ENCODE results near the gene PTOV1. TPM values are rescaled to one million over a fixed set of nuclear protein-coding genes. Genes with fewer than 3 reads are reported as not detected.

PTOV1 gene
- total and polyA plus RNA-seq, 4 donors, result 62.9 to 115 (median 89.4) TPM

GRCh38 chr19:49840736-49841249 lies 10.2 kb upstream of the PTOV1 start:
- no peak overlapping the region for H3K27ac ChIP-seq (ENCODE audit: low read depth in 1 of 2, low read length in 1 of 2)
- WGBS, 2 donors, result 76 to 86% methylated on average over 17 of the region's 17 CpGs
- H3K36me3 ChIP-seq (ENCODE audit: control insufficient read depth in 4 of 4, insufficient read depth in 4 of 4, low read length in 4 of 4), result peaks cover 8 to 34% (median 30%) of the 10 kb centered on the region in 4 donors
- no peaks in the 10 kb centered on the region for H3K27me3 ChIP-seq (ENCODE audit: control insufficient read depth in 3 of 3, insufficient read depth in 3 of 3, low read length in 2 of 3)
- peaks cover 0 to 22% (median 0%) of the 10 kb centered on the region in 5 donors for H3K4me1 ChIP-seq (ENCODE audit: control insufficient read depth in 5 of 5, insufficient read depth in 5 of 5, low read length in 5 of 5)
- no peaks in the 10 kb centered on the region for H3K9me3 ChIP-seq (ENCODE audit: control insufficient read depth in 4 of 4, insufficient read depth in 3 of 4, low read length in 3 of 4)
- H3K4me3 ChIP-seq, result no peak overlapping the region
- peak in 1 of 3 donors; percentile 29 for DNase-seq
- no peak overlapping the region for H3K9ac ChIP-seq (ENCODE audit: insufficient read depth in 1 of 2, low read length in 2 of 2)
- TF ChIP-seq, protein P1, sequence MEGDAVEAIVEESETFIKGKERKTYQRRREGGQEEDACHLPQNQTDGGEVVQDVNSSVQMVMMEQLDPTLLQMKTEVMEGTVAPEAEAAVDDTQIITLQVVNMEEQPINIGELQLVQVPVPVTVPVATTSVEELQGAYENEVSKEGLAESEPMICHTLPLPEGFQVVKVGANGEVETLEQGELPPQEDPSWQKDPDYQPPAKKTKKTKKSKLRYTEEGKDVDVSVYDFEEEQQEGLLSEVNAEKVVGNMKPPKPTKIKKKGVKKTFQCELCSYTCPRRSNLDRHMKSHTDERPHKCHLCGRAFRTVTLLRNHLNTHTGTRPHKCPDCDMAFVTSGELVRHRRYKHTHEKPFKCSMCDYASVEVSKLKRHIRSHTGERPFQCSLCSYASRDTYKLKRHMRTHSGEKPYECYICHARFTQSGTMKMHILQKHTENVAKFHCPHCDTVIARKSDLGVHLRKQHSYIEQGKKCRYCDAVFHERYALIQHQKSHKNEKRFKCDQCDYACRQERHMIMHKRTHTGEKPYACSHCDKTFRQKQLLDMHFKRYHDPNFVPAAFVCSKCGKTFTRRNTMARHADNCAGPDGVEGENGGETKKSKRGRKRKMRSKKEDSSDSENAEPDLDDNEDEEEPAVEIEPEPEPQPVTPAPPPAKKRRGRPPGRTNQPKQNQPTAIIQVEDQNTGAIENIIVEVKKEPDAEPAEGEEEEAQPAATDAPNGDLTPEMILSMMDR (IDR thresholded peaks at IDR 0.05; ENCODE audit: control extremely low read depth, extremely low read depth), result no peak
- no peak for ATAC-seq (ENCODE audit: insufficient read depth, low FRiP score)

DNA sequence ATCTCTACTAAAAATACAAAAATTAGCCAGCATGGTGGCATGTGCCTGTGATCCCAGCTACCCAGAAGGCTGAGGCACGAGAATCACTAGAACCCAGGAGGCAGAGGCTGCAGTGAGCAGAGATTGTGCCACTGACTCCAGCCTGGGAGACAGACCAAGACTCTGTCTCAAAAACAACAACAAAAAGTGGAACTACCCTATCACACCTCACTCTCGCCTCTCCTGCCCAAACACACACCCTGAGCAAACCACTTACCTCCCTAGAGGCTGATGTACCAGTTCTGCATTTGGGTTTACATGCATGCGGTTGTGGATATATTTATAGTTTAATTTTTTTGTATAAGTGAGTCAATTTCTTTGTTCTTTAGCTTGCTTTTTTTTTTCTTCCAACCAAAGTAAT lies 7.7 kb upstream of the PTOV1 start:
- Histone ChIP-seq H3K4me1 (ENCODE audit: control insufficient read depth in 5 of 5, insufficient read depth in 5 of 5, low read length in 5 of 5) (peaks cover 0 to 22% (median 2%) of the 10 kb centered on the region in 5 donors), H3K4me3 (no peak overlapping the region), H3K9ac (ENCODE audit: insufficient read depth in 1 of 2, low read length in 2 of 2) (no peak overlapping the region), H3K27me3 (ENCODE audit: control insufficient read depth in 3 of 3, insufficient read depth in 3 of 3, low read length in 2 of 3) (no peaks in the 10 kb centered on the region), H3K36me3 (ENCODE audit: control insufficient read depth in 4 of 4, insufficient read depth in 4 of 4, low read length in 4 of 4) (peaks cover 4 to 21% (median 16%) of the 10 kb centered on the region in 4 donors), H3K27ac (ENCODE audit: low read depth in 1 of 2, low read length in 1 of 2) (no peak overlapping the region), H3K9me3 (ENCODE audit: control insufficient read depth in 4 of 4, insufficient read depth in 3 of 4, low read length in 3 of 4) (no peaks in the 10 kb centered on the region)
- 81 to 83% methylated on average over 3 of the region's 3 CpGs for WGBS, 2 donors
- DNase-seq (no peak), ATAC-seq (ENCODE audit: insufficient read depth, low FRiP score) (no peak)
- TF ChIP-seq, protein P1 (IDR thresholded peaks at IDR 0.05; ENCODE audit: control extremely low read depth, extremely low read depth), result no peak

DNA sequence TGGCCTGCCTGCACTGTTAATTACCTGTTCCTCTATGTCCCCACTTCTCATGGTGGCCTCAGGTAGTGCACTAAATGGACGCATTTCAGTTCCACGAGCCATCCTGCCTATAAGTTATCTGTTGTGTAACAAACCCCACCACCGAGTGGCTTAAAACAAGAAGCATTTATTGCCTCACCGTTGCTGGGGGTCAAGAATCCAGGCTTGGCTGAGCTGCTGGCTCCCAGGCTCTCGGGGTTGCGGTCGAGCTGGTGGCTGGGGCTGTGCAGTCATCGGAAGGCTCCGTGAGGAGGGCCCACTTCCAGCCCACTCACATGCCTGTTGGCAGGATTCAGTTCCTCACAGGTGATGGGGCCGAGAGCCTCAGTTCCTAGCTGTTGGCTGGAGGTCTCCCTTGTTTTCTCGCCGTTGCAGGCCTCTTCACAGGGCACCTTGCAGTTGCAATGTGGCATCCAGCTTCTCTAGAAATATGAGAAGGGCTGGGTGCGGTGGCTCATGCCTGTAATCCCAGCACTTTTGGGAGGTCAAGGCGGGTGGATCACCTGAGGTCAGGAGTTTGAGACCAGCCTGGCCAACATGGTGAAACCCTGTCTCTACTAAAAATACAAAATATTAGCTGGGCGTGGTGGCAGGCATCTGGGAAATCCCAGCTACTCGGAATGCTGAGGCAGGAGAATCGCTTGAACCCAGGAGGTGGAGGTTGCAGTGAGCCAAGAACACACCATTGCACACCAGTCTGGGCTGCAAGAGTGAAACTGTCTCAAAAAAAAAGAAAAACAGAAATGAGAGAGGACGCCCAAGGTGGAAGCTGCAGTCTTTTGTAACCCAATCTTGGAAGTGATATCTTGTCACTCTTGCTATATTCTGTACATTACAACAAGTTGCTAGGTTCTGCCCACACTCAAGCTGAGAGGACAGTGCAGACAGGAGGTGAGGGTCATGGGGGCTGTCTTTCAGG lies 6.5 kb upstream of the PTOV1 start:
- H3K9me3 ChIP-seq (ENCODE audit: control insufficient read depth in 4 of 4, insufficient read depth in 3 of 4, low read length in 3 of 4), result peaks cover 0 to 4% (median under 1%) of the 10 kb centered on the region in 4 donors
- TF ChIP-seq, protein P1 (IDR thresholded peaks at IDR 0.05; ENCODE audit: control extremely low read depth, extremely low read depth), result no peak
- DNase-seq, result no peak

More for the DNA sequence above, 6.5 kb upstream of the PTOV1 start:
- Histone ChIP-seq H3K27ac (ENCODE audit: low read depth in 1 of 2, low read length in 1 of 2) (no peak overlapping the region), H3K4me3 (no peak overlapping the region), H3K27me3 (ENCODE audit: control insufficient read depth in 3 of 3, insufficient read depth in 3 of 3, low read length in 2 of 3) (no peaks in the 10 kb centered on the region), H3K36me3 (ENCODE audit: control insufficient read depth in 4 of 4, insufficient read depth in 4 of 4, low read length in 4 of 4) (peaks cover 4 to 19% (median 10%) of the 10 kb centered on the region in 4 donors), H3K4me1 (ENCODE audit: control insufficient read depth in 5 of 5, insufficient read depth in 5 of 5, low read length in 5 of 5) (peaks cover 0 to 10% (median 1%) of the 10 kb centered on the region in 5 donors), H3K9ac (ENCODE audit: insufficient read depth in 1 of 2, low read length in 2 of 2) (no peak overlapping the region)
- 52 to 74% methylated on average over 18 of the region's 18 CpGs for WGBS, 2 donors
- ATAC-seq (ENCODE audit: insufficient read depth, low FRiP score), result no peak
